Adrenal gland (tissue), 5 donors: Measurements from ENCODE around the gene CTTNBP2NL.

Experiments used
- POLR2A ChIP-seq, 2 donors: fragments of 450-650 bp; IDR thresholded peaks; one replicate each; pipeline ENCODE4 v1.6.1; 2017; ENCODE audit warnings: antibody characterized with exemption in 2 of 2, mild to moderate bottlenecking in 2 of 2, moderate library complexity in 1 of 2
- TF ChIP-seq, protein P1 (sequence below), 6 experiments: fragments of 450-650 bp in 4 of 6; fragments of 200-600 bp in 2 of 6; sonication (generic) in 1 of 6; IDR thresholded peaks; 1 replicate in 5 of 6; 2 replicates in 1 of 6; pipeline versions ENCODE4 v1.5.1 to v1.8.0; 2016 to 2021; ENCODE audit warnings: antibody characterized with exemption in 6 of 6, mild to moderate bottlenecking in 2 of 6, moderate library complexity in 1 of 6
- donor health status: DM: no; HTN: no; CAD: no.

DNA sequence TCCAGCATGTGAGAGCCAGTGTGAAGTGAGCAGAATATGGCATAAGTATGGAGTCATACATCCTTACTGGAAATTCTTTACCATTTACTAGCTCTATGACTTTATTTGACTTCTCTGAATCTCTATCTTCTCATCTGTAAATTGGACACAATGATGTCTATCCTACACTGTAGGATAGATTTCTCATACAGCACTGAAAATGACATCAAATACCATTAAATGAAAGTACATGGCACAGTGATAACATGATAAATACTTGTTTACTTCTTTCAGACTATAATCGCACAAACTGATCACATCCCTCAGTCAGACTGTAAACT is 1.3 kb upstream of the CTTNBP2NL start:
- TF ChIP-seq, protein P1, sequence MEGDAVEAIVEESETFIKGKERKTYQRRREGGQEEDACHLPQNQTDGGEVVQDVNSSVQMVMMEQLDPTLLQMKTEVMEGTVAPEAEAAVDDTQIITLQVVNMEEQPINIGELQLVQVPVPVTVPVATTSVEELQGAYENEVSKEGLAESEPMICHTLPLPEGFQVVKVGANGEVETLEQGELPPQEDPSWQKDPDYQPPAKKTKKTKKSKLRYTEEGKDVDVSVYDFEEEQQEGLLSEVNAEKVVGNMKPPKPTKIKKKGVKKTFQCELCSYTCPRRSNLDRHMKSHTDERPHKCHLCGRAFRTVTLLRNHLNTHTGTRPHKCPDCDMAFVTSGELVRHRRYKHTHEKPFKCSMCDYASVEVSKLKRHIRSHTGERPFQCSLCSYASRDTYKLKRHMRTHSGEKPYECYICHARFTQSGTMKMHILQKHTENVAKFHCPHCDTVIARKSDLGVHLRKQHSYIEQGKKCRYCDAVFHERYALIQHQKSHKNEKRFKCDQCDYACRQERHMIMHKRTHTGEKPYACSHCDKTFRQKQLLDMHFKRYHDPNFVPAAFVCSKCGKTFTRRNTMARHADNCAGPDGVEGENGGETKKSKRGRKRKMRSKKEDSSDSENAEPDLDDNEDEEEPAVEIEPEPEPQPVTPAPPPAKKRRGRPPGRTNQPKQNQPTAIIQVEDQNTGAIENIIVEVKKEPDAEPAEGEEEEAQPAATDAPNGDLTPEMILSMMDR (IDR thresholded peaks at IDR 0.05): no peak
- TF ChIP-seq POLR2A (IDR thresholded peaks at IDR 0.05): no peak
